GM12875 (cell line): ENCODE measurements around the gene CRADD.

ENCODE experiments used
- H3K4me3 ChIP-seq: one replicate; pipeline ENCODE4 v1.5.1; 2011; ENCODE audit warnings: low read depth, low read length, control low read depth
- TF ChIP-seq, protein P1 (sequence below): IDR thresholded peaks from 2 replicates; pipeline ENCODE4 v1.5.1; 2011; ENCODE audit warnings: low read depth, mild to moderate bottlenecking, control low read depth, inconsistent platforms, low read length, moderate library complexity, borderline replicate concordance; ENCODE audit not compliant: insufficient read depth

The CRADD gene

DNA sequence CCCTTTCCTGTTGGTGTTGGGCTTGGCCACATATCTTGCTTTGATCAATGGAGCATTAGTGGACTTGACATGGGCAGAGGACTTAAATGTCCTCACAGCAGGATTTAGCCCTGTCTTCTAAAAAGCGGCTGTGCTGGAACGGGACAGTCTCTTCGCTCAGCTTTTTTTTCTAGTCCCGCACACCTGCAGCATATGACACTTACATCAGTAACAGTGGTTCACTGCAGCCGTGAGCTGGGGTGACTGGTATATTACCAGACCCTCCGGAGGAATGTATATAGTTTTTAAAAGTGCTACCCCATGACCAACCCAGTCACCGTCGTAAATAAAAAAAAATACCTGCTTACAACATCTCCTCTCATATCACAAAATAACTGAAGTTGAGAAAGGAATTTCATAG, 164.5 kb downstream of the CRADD start:
- H3K4me3 ChIP-seq: no peak overlapping the region
- TF ChIP-seq, protein P1, sequence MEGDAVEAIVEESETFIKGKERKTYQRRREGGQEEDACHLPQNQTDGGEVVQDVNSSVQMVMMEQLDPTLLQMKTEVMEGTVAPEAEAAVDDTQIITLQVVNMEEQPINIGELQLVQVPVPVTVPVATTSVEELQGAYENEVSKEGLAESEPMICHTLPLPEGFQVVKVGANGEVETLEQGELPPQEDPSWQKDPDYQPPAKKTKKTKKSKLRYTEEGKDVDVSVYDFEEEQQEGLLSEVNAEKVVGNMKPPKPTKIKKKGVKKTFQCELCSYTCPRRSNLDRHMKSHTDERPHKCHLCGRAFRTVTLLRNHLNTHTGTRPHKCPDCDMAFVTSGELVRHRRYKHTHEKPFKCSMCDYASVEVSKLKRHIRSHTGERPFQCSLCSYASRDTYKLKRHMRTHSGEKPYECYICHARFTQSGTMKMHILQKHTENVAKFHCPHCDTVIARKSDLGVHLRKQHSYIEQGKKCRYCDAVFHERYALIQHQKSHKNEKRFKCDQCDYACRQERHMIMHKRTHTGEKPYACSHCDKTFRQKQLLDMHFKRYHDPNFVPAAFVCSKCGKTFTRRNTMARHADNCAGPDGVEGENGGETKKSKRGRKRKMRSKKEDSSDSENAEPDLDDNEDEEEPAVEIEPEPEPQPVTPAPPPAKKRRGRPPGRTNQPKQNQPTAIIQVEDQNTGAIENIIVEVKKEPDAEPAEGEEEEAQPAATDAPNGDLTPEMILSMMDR: no peak

DNA sequence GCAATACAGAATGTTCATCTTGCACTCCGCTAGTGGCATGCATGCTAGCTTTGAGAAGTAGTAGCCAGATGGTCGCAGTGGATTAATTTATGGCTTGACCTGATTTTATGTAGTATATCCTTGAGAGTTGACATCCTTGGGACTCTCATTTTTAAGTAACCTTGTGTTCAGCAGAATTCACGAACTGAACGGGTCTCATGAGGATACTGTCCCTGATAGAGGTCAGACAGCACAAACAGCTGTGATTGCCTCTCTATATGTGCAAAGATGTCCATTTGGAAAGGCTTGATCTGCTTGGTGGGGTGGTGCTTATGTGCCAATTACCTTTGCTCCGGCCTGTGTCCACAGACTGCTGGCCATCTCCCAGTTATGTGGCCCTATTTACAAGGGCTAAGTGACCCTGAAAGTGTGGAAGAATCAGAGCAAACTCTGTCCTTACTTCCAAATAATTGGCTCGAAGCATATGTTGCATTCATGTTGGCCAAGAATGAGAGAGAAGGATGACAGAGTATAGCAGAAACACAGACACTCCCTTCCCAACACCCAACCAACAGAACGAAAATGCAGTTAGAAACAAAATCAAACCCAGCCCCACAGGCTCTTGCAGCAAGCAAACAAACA, 167.1 kb downstream of the CRADD start:
- no peak overlapping the region for H3K4me3 ChIP-seq

DNA sequence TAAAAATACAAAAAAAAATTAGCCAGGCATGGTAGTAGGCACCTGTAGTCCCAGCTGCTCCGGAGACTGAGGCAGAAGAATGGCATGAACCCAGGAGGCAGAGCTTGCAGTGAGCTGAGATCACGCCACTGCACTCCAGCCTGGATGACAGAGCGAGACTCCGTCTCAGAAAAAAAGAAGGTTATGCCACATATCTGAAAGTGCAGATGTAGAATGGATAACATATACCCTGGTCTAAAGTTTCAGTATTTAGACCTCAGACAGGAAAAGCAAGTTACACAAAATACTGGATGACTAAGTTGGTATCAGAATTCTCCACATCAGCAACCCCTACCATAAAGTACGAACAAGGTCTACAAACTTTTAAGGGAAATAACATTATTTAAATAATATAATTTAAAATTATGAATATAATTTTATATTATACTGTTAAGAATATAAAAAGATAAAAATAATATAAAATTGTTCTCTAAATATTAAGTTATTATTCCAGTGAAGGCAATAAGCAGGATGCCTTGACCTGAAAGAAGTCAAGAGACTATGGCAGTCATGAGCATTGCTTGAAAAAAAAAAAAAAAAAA, 169.9 kb downstream of the CRADD start:
- no peak overlapping the region for H3K4me3 ChIP-seq
- TF ChIP-seq, protein P1: no peak

More for the DNA sequence above, 167.1 kb downstream of the CRADD start:
- TF ChIP-seq, protein P1: no peak

DNA sequence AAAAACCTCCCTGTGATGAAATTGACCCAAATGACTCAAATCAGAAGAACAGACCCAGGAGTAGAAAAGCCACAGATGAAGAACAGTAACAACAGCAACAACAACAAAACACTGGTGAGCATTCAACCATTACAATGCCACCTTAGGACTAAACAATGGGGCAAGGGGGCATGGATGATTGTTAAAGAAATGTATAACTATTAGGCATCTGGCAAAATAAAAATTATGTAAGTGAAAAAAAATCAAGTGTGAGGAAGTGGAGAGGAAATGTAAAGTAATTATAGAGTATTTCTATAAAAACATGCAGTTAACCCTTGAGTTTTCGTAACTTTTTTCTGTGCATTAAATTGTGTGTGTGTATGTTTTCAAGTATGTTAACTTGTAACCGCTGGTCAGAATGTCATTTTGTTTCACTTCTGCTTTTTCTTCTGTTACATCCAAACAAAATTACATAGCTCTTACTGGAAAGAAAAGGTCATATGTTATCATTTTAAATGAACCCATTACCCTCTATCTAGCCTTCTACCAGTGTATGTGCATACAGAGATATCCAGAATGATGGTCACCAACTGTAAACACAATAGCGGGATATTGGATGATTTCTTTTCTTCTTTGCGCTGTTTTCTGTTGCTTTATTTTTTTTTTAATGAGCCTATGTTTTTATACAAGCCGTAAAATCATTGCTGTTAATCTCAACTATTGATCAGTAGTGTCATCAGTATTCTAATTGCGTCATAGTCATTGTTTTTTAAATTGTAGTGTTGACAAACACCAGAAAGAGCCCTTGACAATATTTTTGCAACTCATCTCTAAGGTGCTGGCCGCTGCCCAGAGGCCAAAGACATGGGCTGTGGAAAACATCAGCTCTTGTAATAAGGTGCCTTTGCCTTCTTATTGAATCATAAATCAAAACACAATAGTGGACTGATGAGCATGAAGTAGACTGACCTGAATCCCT, 170.6 kb downstream of the CRADD start:
- H3K4me3 ChIP-seq: no peak overlapping the region
- TF ChIP-seq, protein P1: no peak

DNA sequence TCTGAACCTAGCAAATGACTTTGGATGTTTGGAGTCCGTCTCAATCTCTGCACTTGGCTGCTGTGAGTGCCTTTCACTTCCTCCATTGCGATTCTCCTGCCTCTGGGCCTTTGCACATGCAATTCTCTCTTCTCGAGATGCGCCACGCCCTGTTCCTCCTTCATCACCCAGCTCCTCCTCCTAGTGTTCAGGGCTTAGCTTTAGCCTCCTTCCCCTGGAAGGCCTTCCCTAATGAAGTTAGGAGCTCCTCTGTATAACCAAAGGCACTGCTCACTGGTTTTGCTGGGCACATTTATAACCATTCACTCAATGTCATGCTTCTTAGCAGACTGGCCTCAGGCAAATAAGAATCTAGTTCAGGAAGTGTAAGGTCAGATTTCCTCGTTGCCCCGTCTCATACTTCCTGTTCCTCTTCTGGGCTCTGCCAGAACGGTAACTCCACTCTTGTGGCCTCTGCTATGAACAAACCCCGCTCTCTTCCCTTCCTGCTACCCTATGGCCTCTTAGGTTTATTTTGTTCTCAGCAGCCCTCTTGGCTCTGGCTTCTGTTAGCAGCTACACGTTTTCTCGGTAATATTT, 171.4 kb downstream of the CRADD start:
- TF ChIP-seq, protein P1: no peak
- H3K4me3 ChIP-seq: no peak overlapping the region

DNA sequence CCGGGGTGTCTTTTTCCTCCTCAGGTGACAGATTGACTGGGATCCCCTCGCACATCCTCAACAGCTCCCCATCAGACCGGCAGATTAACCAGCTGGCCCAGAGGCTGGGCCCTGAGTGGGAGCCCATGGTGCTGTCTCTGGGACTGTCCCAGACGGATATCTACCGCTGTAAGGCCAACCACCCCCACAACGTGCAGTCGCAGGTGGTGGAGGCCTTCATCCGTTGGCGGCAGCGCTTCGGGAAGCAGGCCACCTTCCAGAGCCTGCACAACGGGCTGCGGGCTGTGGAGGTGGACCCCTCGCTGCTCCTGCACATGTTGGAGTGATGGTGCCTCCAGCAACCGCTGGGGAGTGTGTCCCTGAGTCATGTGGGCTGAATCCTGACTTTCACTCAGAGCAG, 172.8 kb downstream of the CRADD start:
- no peak overlapping the region for H3K4me3 ChIP-seq
- TF ChIP-seq, protein P1: no peak
